GM23248 (cell line): Measurements from ENCODE around the gene ATN1.

Experiments
- EZH2 ChIP-seq: fragments of 200-600 bp; sonication (generic); IDR thresholded peaks from 2 replicates; pipeline ENCODE4 v1.6.1; 2018; ENCODE audit warnings: antibody characterized with exemption, mild to moderate bottlenecking; ENCODE audit not compliant: insufficient read depth, poor library complexity, severe bottlenecking
- EZH2phosphoT487 ChIP-seq: fragments of 200-600 bp; sonication (generic); IDR thresholded peaks from 2 replicates; pipeline ENCODE4 v1.6.1; 2018; ENCODE audit warnings: antibody characterized with exemption, moderate library complexity, mild to moderate bottlenecking, low read depth; ENCODE audit not compliant: insufficient read depth

DNA sequence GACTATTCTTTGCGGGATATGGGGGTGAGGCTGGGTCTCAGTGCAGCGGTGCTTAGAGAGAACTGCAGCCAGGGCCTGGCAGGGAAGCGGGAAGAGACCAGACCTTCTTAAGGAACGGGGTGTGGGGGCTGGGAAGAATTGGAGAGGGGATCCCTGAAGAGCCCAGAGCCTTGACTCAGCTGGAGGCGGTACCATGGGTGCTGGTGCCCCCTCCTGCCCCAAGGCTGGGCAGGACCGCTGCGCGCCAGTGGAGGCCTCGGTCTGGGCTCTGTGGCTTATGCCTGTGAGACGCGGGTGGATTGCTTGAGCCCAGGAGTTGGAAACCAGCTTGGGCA is 14.5 kb downstream of the ATN1 start:
- TF ChIP-seq EZH2 (no peak), EZH2phosphoT487 (no peak)
